ENCODE results near the gene EIF5A.

- TF ChIP-seq SMAD3 (CRISPR knock-in tag; conservative IDR thresholded peaks at IDR 0.05) (no peak), RBBP5 (IDR thresholded peaks at IDR 0.05; ENCODE audit: borderline replicate concordance, insufficient read depth, low read length, poor library complexity, severe bottlenecking) (no peak), CTCF (IDR thresholded peaks at IDR 0.05 in 2 of 3, conservative IDR thresholded peaks at IDR 0.05 in 1 of 3; ENCODE audit: insufficient read depth in 2 of 3, low read depth in 1 of 3, low read length in 3 of 3) (no peak), NFXL1 (CRISPR knock-in tag; IDR thresholded peaks at IDR 0.05) (no peak), SMAD4 (CRISPR knock-in tag; conservative IDR thresholded peaks at IDR 0.05) (no peak)
Measured at GRCh38 chr17:7322520-7323194, 15.2 kb downstream of the EIF5A start.
